ENCODE results near the gene CDKN2D. TPM values are rescaled to one million over a fixed set of nuclear protein-coding genes. Genes with fewer than 3 reads are reported as not detected.
"Not testable (repeated sequence)": the region's sequence is repeated elsewhere in the genome, so short reads cannot be mapped to it uniquely, and the experiment has no call there.

CDKN2D gene
- total RNA-seq, 1 experiment from 2014 or later: 13.8 TPM

DNA sequence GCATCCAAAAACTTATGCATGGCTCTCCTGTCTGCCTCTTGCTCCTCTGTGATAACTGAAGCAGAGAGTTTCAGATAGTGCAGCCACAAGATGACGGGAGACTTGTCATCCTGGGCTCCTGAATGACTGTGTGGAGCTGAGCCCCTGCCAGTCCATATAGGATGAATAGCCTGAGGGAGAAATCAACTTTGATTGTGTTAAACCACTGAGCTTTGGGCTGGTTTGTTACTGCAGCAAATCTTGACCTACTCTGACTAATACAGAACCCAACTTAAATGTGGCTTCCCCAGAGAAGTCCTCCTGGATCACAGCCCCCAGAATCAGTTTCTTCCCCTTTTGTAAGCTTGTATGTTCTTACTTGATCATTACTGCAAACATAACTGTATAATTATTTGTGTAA is 36.3 kb downstream of the CDKN2D start:
- H3K4me2 ChIP-seq (ENCODE audit: low read length): no peak overlapping the region
- no peaks in the 10 kb centered on the region for H3K9me2 ChIP-seq (ENCODE audit: insufficient read depth)
- H3K4me3 ChIP-seq (replicated peaks in 1 of 2; ENCODE audit: low read depth in 1 of 2, low read length in 2 of 2): no peak overlapping the region
- no peaks in the 10 kb centered on the region for H3K79me2 ChIP-seq (ENCODE audit: insufficient read depth, low read length)
- no peaks in the 10 kb centered on the region for H4K20me1 ChIP-seq (ENCODE audit: insufficient read depth)
- no peak for ATAC-seq
- TF ChIP-seq SRF (IDR thresholded peaks at IDR 0.05; ENCODE audit: low read depth): no peak
- TF ChIP-seq ZFX (IDR thresholded peaks at IDR 0.05): no peak
- no peak for TF ChIP-seq TCF7L2 (IDR thresholded peaks at IDR 0.05; ENCODE audit: borderline replicate concordance, extremely low read depth, insufficient read depth, insufficient read length)
- TF ChIP-seq, protein P1, sequence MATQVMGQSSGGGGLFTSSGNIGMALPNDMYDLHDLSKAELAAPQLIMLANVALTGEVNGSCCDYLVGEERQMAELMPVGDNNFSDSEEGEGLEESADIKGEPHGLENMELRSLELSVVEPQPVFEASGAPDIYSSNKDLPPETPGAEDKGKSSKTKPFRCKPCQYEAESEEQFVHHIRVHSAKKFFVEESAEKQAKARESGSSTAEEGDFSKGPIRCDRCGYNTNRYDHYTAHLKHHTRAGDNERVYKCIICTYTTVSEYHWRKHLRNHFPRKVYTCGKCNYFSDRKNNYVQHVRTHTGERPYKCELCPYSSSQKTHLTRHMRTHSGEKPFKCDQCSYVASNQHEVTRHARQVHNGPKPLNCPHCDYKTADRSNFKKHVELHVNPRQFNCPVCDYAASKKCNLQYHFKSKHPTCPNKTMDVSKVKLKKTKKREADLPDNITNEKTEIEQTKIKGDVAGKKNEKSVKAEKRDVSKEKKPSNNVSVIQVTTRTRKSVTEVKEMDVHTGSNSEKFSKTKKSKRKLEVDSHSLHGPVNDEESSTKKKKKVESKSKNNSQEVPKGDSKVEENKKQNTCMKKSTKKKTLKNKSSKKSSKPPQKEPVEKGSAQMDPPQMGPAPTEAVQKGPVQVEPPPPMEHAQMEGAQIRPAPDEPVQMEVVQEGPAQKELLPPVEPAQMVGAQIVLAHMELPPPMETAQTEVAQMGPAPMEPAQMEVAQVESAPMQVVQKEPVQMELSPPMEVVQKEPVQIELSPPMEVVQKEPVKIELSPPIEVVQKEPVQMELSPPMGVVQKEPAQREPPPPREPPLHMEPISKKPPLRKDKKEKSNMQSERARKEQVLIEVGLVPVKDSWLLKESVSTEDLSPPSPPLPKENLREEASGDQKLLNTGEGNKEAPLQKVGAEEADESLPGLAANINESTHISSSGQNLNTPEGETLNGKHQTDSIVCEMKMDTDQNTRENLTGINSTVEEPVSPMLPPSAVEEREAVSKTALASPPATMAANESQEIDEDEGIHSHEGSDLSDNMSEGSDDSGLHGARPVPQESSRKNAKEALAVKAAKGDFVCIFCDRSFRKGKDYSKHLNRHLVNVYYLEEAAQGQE (IDR thresholded peaks at IDR 0.05; ENCODE audit: low read depth): no peak
- TF ChIP-seq CBX3 (IDR thresholded peaks at IDR 0.05; ENCODE audit: low read depth): no peak
- TF ChIP-seq, protein P2, sequence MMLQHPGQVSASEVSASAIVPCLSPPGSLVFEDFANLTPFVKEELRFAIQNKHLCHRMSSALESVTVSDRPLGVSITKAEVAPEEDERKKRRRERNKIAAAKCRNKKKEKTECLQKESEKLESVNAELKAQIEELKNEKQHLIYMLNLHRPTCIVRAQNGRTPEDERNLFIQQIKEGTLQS (IDR thresholded peaks at IDR 0.05): no peak
- H3K27ac ChIP-seq (ENCODE audit: low read depth, low read length): no peak overlapping the region
- no peak for DNase-seq (ENCODE audit: low read depth, low spot score)
- intact Hi-C loops (cut with micrococcal nuclease): no loop called here
- H3K36me3 ChIP-seq (ENCODE audit: control insufficient read depth in 1 of 2, insufficient read depth in 2 of 2, low read length in 2 of 2): no peaks in the 10 kb centered on the region
- H3K27me3 ChIP-seq (ENCODE audit: insufficient read depth, low read length): no peaks in the 10 kb centered on the region
- no peak overlapping the region for H2AFZ ChIP-seq (ENCODE audit: low read depth, low read length, poor library complexity, severe bottlenecking)
- ChIA-PET RAD21 (ENCODE audit: low non-redundant PET in 1 of 2, low total read pairs in 2 of 2, uncharacterized antibody in 2 of 2, unreplicated experiment in 2 of 2) (no interaction called here), CTCF (no interaction called here), POLR2A (no interaction called here)
- no TSS peak for BruUV-seq (replicated peaks)
- no peaks in the 10 kb centered on the region for H3K4me1 ChIP-seq (ENCODE audit: control insufficient read depth in 1 of 2, insufficient read depth in 2 of 2, low read length in 2 of 2)
- H3K9ac ChIP-seq (ENCODE audit: low read length): no peak overlapping the region
- no peaks in the 10 kb centered on the region; a peak in 1 of 4 replicates for H3K9me3 ChIP-seq (ENCODE audit: control insufficient read depth in 1 of 2, insufficient read depth in 1 of 2, low read depth in 1 of 2, low read length in 2 of 2)

DNA sequence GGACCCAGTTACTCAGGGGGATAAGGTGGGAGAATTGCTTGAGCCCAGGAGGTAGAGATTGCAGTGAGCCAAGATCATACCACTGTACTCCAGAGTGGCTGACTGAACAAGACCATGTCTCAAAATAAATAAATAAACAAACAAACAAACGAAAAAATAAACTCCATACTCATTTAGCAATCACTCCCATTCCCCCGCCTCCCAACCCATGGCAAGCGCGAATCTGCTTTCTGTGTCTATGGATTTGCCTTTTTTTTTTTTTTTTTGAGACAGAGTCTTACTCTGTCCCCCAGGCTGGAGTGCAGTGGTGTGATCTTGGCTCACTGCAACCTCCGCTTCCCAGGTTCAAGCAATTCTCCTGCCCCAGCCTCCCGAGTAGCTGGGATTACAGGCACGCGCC is 41.9 kb downstream of the CDKN2D start:
- DNase-seq (ENCODE audit: low read depth, low spot score); H4K20me1 ChIP-seq (ENCODE audit: insufficient read depth); RAD21 ChIA-PET (ENCODE audit: low non-redundant PET in 1 of 2, low total read pairs in 2 of 2, uncharacterized antibody in 2 of 2, unreplicated experiment in 2 of 2); H3K4me1 ChIP-seq (ENCODE audit: control insufficient read depth in 1 of 2, insufficient read depth in 2 of 2, low read length in 2 of 2); H3K27ac ChIP-seq (ENCODE audit: low read depth, low read length); ATAC-seq; BruUV-seq (replicated peaks); H3K9ac ChIP-seq (ENCODE audit: low read length); H3K4me2 ChIP-seq (ENCODE audit: low read length); H3K27me3 ChIP-seq (ENCODE audit: insufficient read depth, low read length); H3K9me3 ChIP-seq (ENCODE audit: control insufficient read depth in 1 of 2, insufficient read depth in 1 of 2, low read depth in 1 of 2, low read length in 2 of 2); POLR2A ChIA-PET; H3K9me2 ChIP-seq (ENCODE audit: insufficient read depth); H3K79me2 ChIP-seq (ENCODE audit: insufficient read depth, low read length); intact Hi-C loops (cut with micrococcal nuclease); H3K36me3 ChIP-seq (ENCODE audit: control insufficient read depth in 1 of 2, insufficient read depth in 2 of 2, low read length in 2 of 2); H2AFZ ChIP-seq (ENCODE audit: low read depth, low read length, poor library complexity, severe bottlenecking); H3K4me3 ChIP-seq (replicated peaks in 1 of 2; ENCODE audit: low read depth in 1 of 2, low read length in 2 of 2): not testable (repeated sequence)
- CTCF ChIA-PET: interaction anchor here (1.0 kb wide), 1 partner anchor 9 kb away, joined by 5 read pairs; no protein-coding TSS in a partner anchor

All from HCT116 (cell line).